ENCODE measurements around the gene PLXNA2.

PLXNA2 gene

DNA sequence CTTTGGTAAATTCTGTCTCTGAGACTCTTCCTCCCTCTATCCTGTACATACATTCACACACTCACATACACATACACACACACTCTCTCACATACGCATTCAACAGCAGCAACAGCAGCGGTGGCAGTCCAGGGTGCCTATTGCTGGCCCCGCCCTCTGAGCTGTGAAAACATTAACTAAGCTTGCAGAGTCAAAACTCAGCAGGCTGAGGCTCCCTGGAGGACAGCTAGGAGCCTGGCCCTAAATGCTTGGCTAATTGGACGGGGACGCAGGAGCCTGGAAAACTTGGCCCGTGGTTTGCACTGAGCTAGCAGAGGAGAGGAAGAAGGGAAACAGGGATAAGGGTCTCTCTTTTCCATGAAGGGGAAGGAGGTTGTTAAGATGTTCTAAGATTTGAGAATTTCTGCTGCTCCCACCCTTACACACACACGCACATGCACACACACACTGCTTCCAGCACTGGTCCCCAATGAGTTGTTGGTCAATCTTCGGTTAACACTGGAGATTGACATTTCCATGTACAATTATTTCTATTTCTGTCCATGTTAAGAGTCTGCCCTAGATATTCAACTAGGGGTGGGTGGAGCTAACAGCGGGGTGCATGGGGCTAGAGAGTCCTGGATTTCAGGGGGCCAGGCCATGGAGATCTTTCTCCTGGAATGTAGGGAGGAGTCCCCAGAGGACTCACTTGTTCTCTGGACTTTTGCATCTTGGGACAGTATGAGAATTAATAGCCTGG, 94.2 kb downstream of the PLXNA2 start:
- no peak for DNase-seq (ENCODE audit: low read depth in 2 of 2)

DNA sequence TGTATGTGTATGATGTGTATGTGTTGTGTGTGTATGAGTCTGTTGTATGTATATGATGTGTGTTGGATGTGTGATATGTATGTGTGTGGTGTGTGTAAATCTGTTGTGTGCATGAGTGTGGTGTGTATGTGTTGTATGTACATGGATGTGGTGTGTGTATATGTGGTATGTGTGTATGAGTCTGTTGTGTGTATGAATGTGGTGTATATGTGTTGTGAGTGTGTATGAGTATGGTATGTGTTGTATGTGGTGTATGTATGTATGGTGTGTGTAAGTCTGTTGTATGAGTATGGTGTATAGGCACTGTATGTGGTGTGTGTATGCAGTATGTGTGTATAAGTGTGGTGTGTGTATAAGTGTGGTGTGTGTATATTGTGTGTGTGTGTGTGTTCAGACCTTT, 95.0 kb downstream of the PLXNA2 start:
- no peak for DNase-seq (ENCODE audit: low read depth in 2 of 2)

DNA sequence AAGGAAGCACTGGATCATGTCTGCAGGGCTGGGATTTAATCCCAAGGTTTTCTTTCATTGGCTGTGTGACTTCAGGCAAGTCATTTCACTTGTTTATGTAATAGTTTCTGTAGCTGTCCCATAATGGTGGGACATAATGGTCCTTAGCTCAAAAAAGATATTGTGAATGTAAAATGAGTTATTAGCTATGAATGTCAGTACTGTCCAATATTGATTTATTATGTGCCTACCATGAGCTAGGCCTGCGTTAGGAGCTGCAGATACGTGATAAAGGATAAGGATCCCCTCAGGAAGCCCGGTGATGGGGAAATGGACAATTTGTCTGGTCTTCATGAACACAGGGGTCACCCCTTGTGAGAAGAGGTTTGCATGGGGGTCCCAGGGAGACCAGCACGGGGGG, 95.8 kb downstream of the PLXNA2 start:
- DNase-seq (ENCODE audit: low read depth in 2 of 2), result no peak

DNA sequence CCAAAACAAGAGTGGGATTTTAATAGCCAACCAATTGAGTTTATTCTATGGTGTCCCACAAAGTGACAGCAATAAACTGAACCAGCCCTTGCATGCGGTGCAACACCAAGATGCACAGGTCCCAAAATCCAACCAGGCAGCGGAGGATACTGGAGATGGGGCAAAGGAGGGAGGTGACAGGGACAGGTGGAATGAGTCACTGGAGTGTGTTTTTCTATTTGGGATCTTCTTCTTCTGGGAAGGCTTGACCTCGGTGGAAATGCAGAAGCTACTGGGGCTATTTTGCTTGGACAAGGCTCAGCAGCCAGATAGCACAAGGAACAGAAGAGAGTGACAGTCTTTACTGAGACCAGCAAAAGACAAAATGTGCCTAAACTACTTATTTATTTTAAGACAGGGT, 97.5 kb downstream of the PLXNA2 start:
- DNase-seq (ENCODE audit: low read depth in 2 of 2), result no peak

DNA sequence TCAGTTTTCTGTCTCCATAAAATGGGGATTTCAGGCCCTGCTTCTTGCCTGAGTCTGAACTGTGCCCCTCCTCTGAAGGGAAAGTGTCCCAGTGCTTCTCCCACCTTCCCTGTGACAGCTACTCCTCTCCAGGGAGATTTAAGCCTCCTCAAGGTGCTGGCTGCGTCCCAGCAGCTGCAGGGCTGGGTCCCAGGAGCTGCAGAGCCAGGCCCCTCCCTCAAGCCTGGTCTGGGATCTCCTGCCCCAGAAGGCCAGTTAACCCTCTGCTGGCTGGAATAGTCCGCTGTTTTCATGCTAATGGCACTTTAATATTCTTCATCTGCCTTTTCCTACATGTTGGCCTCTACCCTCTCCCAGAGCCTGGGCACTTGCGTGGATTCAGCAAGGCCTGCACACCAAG, 99.0 kb downstream of the PLXNA2 start:
- no peak for DNase-seq (ENCODE audit: low read depth in 2 of 2)

DNA sequence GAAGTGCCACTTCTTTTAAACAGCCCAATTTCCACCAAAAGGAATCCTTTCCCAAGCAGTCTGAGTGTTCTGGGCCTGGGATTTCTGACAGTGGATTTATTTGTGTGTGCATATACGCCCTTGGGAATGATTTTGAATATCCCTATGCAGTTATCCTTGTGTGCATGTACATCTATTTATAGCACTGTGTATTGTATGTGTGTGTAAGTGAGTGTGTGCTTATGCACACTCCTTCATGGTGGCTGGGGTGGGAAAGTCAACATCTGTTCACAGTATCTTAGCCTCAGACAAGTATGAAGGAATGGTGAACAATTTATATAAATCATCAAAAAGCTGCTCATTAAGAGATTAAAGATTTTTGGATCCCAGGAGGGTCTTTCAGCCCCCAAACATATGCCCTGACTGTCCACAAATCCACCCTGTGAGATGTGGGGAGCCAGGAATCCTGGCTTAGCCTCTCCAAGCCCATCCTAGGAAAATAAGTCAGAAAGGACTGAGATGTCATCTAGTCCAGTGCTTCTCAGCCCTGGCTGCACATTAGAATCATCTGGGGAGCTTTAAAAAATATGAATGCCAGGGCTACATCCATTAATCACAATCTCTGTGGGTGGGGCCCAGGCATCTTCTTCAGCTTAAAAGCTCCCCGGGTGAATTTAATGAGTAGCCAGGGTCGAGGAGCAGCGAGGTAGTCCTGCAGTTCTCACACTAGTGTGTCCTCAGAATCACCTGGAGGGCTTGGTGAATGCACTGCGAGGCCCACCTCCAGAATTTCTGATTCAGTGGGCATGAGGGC, 101.4 kb downstream of the PLXNA2 start:
- DNase-seq (ENCODE audit: low read depth in 2 of 2), result no peak

DNA sequence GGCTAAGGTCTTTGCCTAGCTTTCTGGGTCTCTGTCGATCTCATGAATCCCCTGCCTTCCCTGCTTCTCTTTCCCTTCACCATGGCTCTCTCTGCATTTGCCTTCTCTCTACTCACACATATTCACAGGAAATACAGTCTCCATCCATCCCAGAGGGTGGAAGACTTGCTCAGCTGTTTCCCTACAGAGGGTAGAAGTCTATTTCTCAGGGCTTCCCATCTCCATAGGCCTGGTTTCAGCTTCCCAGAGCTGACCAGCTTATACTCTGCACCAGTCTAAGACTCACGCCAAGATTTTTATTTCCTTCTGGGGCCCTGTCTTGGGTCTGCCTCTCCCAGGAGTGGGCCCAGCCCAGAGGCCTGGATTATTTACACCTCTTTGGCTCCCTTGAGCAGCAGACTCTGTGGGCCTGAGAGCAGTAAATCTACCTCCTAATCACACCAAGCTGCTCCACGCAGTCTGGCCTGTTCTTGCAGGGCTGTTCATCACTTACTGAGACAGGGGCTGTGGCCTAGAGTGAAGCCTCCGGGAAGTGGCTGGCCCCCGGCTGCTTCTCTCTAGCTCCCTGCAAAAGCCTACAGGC, 102.5 kb downstream of the PLXNA2 start:
- no peak for DNase-seq (ENCODE audit: low read depth in 2 of 2)

DNA sequence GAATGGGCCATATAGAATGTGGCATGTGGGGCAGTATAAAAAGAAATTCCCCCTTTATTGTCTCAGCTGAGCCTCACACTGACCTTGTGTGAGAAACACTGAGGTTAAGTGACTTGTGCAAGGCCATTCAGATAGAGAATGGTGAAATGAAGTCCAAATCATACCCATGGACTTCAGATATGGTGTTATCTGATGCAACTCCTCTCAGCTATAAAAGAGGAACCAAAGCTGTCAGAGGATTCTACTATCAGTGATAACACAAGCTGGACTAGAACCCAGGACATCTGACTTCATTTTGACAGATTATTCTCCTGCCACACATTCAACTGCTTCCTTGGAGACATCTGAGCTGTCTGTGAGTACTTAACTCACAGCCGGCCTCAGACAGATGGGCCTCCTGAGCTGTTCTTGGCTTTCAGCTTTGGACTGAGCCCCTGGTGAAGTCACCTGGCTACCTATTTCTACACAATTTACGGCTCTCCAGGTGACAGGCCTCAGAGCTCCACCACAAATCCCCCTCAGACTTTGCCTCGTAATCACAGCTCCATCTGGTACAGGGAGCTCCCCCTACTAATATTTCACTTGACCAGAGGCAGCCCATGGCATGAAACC, 104.6 kb downstream of the PLXNA2 start:
- DNase-seq (ENCODE audit: low read depth in 2 of 2), result no peak

DNA sequence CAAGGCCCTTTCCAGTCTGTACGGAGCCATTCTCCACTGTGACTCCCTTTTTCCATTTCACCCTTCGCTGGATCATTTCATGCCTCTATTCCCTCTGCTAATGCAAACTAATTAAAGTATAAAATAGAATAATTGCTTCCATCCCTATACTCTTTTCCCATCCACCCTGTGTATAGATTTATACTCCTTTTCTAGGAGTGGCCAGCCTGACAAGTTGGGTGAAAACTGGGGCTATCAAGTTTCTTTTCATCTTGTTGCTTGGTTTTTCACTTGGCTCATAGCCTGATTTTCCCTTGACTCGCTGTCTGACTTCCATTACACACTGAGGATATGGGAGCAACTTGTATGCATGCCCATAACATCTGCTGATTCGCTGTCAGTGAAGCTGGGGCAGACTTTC, 107.0 kb downstream of the PLXNA2 start:
- DNase-seq (ENCODE audit: low read depth in 2 of 2), result no peak

DNA sequence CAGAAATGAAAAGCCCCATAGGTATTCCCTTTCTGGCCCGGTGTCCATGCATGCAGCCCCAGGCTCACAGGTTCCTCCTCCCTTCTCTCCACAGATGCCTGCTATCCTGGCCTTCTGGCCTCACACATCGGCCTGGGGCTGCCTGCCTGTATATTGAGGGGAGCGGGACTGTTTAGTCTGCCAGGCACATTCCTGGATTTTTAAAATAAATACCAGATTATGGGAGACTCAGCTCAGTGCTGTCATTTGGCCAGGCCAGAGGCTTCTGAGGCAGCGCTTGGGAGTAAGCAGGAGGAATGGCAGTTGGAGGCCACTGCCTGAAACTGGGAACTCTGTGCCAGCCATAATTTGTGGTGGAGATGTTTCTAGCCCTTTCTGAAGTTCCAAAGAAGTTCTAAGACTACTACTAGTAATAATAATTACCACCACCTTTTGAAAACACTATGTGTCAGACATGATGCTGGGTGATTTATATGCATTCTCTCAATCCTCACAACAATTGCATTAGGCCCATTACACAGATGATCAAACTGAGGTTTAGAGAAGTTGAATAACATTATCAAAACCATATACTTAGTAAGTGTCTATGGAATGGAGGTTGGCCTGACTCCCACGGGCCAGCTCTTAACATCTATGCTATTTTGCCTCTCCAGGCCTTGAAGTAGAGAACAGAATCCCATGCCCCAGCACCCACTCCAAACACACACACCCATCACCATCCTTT, 107.6 kb downstream of the PLXNA2 start:
- no peak for DNase-seq (ENCODE audit: low read depth in 2 of 2)

DNA sequence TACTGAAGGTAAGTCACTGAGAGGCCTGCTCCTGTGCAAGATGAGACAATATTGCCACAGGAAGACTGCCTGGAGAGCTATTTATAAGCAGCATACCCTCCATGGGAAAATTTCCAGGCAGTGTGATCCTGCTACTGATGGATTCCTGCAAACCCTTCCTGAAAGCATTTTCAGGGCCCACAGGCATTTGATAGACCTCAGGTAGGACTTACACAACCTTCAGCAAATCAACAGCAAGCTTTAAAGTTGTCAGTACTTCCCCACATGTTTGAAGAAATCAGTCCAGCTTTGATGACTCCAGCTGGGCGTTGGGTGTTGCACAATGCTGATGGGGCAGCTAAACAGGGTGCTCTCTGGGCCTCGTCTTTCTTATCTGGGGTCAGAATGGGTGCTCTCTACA, 108.8 kb downstream of the PLXNA2 start:
- no peak for DNase-seq (ENCODE audit: low read depth in 2 of 2)

DNA sequence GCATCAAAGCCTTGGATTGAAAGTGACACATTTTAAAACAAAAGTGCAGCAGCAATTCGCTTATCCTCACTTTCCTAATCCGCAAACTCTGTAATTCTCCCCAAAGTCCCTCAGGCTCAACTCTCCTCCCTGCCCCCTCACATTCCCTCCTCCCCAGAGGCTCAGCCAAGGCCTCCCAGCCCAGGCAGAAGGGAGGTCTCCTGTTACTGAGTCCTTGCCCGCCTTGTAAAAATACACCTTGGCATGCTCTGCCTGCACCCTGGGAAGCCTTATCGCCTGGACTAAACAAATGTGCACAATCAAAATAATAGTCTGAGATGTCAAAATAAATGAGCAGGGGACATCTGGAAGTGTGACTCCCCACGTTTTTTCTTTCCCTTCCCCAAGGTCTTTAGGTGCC, 109.7 kb downstream of the PLXNA2 start:
- no peak for DNase-seq (ENCODE audit: low read depth in 2 of 2)

DNA sequence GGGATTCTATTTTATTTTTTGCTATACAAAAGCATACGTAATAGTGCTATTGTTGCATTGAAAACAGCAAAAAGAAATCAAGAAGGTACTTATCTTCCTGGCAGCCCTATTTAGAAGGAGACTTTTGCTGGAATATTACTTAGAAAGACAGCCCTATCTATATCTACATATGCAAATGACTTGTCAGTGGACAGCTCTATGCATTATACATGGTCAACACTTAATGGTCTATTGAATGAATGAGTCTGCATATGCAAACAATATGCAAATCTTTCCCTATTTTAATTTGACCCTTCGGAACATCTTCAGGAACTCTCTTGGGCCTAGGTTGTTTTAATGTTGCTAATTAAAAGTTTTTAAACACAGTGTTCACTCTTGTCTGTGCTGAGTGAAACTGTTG, 110.8 kb downstream of the PLXNA2 start:
- no peak for DNase-seq (ENCODE audit: low read depth in 2 of 2)

DNA sequence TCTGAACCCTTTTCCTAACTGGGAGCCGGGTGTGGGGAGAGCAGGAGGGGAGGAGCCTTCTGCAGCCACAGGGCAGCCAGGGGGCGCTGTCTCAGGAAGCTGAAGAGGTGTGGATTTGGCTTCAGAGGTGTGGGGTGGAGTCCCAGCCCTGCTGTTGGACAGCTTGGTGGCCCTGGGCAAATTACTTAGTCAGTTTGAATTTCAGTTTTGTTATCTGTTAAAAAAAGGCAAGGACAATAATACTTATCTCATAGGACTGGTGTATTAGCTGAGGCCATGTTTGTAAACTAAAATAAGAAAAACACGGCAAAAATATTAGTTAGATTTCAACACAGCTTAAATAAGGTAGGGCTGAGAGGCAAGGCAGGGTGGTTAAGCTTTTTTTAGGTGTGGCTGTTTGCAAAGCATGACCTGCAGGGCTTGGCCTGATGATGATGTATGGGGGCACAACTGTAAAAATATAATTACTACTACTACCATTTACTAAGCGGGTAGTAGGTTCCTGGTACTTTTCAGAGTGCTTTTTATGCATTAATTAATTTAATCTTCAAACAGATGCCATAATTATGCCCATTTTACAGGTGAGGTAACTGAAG, 111.8 kb downstream of the PLXNA2 start:
- DNase-seq (ENCODE audit: low read depth in 2 of 2), result peak; percentile 1 to 16

DNA sequence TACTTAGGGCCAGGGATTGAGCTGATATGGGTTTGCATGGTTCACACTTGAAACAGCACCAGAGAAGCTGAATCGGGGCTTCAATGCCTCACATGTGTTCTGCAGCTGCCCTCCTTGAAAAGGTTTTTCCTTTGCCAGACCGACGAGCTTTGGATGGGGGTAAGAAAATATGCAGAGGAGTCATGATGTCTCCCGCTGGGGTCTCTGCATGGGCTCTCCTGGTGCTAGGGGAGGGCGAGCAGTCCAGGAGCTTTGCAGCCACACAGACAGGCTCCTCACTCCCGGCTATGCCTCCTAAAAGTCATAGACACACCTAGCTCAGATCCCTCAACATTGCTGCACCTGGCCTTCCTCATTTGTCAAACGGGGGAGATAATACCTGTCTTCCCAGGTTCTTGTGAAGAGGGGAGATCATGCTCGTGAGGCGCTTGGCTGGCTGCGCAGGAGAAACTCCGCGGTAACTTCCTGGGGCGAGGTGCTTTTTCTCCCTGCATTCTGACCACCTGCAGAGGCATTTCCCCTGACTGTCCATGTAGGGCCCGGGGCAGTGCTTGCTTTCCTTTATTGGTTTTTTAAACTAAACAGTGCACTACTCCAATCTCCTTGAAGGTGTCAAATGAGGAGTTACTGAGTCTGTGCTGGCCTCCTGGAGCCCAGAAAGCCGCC, 112.4 kb downstream of the PLXNA2 start:
- DNase-seq (ENCODE audit: low read depth in 2 of 2), result no peak

DNA sequence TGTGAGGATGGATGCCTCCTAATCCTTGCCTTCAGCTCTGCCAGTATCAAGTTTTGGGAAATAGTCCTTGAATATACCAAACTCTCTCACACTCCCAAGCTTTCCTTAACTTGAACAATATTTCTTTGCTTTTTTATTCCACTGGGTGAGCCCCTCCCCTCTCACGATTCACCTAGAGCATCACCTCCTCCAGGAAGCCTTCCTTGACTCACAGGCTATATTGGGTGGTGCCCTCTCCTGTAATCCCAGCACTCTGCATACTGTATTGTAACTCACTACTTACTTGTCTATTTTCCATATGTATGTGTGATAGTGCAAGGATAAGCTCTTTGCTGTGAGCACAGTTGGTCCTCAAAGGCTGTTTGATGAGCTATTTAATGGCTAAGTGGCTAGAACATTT, 114.7 kb downstream of the PLXNA2 start:
- DNase-seq (ENCODE audit: low read depth in 2 of 2), result no peak

DNA sequence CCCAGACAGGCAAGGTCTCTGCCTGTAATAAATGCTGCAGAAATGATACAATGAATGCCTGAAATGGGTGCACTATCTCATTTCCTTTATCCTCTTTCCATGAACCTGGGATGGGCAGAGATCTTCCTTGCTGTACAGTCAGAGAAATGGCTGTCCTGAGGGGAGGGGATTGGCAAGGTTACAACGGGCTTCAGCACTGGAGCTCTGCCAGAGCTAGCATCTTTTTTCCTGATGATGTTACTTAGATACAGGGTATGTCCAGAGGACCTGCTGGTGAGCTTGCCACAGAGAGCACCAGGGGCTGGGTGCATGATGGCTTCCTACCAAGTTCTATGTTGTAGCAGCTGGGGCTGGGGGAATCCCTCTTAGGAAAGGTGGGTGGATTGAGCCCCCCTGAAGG, 115.1 kb downstream of the PLXNA2 start:
- no peak for DNase-seq (ENCODE audit: low read depth in 2 of 2)

DNA sequence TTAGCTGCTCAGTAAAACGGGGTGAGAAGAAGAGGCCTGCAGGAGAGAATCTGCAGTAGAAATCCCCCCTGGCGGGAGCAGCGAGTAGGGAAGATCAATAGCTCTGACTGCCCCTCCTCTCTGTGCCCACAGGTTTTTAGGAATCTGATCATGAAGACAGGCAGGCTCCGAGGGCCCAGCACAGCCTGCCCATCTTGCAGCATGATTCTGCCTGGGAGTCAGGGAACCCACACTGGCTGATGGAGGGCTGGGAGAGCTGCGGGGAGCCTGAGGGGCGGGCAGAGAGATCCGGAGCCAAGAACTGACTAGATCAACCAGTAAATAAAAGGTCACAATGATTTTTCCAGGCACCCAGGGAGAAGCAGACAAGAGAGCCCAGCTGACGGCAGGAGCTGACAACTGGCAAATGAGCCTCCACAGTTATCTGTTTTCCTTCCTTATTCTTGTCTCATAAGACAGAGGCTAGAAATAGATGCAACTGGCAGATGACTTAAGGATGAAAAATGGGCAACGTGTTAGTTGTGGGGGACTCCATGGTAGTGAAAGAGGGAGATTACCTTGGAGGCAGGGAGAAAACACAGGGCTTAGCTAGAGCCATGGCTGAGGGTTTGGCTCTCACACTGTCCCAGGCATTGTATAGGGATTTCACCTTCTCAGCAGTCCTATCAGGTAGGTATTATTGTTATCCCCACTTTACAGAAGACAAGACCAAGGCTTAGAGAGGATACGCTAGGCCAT, 116.2 kb downstream of the PLXNA2 start:
- DNase-seq (ENCODE audit: low read depth in 2 of 2), result no peak

DNA sequence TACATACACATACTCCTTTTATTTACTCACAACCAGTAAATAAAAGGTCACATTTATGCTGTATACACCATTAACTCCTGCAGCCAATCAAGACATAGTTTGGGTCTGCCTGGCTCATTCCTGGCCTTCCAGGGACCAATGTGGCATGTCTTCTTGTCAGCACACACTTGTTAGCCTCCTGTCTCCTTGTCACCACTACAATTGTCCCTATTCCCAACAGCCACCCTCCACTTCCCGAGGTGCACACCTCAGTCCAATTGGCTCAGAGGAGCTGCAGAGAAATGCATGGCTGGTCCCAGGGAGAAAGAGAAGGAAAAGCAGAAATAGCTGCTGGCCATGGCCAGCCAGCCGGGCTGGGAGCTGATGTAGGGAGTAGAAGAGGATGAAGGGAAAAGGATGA, 116.9 kb downstream of the PLXNA2 start:
- DNase-seq (ENCODE audit: low read depth in 2 of 2), result no peak

DNA sequence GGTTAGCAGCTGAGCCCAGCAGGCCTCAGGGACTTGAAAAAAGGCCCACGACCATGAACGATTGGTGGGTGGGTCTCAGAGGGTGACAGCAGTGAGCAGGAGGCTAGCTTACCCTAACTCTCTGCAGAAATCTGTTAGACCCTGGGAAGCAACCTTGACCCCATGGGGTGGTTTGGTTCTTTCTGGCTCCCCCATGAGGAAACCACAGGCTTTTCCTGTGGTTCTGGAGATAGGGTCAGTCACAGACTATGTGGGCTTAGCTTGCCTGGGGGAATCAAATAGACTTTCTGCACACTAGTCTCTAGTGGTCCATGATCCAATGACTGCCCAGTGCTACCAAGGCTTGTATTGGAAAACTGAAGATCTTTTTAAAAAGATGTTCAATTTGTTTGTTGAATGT, 118.1 kb downstream of the PLXNA2 start:
- DNase-seq (ENCODE audit: low read depth in 2 of 2), result no peak
